GM18868 (cell line): ENCODE measurements around the gene CHI3L2.
"Not testable (repeated sequence)": the region's sequence is repeated elsewhere in the genome, so short reads cannot be mapped to it uniquely, and the experiment has no call there.

Experiments
- ATAC-seq: cut with Tn5 transposase; IDR thresholded peaks from one replicate; pipeline ENCODE4 v1.9.1; 2021; ENCODE audit warnings: mild to moderate bottlenecking, moderate library complexity; ENCODE audit not compliant: unreplicated experiment

CHI3L2 gene

GRCh38 chr1:111201275-111202090 lies 26.0 kb upstream of the CHI3L2 start:
- no peak for ATAC-seq

GRCh38 chr1:111202366-111202706 lies 25.2 kb upstream of the CHI3L2 start:
- no peak for ATAC-seq

GRCh38 chr1:111202707-111203623 lies 24.5 kb upstream of the CHI3L2 start:
- ATAC-seq = no peak

GRCh38 chr1:111203681-111204200 lies 23.8 kb upstream of the CHI3L2 start:
- ATAC-seq = peak; percentile 54

- peak; percentile 72 for ATAC-seq
These were observed 23.1 kb upstream of the CHI3L2 start for GRCh38 chr1:111204201-111204982.

GRCh38 chr1:111204983-111205713 lies 22.4 kb upstream of the CHI3L2 start:
- ATAC-seq = no peak

GRCh38 chr1:111205714-111206050 lies 21.8 kb upstream of the CHI3L2 start:
- no peak for ATAC-seq

GRCh38 chr1:111208921-111209320 lies 18.6 kb upstream of the CHI3L2 start:
- ATAC-seq = no peak

- ATAC-seq = no peak
These were observed 17.9 kb upstream of the CHI3L2 start for GRCh38 chr1:111209622-111210021.

GRCh38 chr1:111211921-111212320 lies 15.6 kb upstream of the CHI3L2 start:
- no peak for ATAC-seq

GRCh38 chr1:111212634-111213335 lies 14.7 kb upstream of the CHI3L2 start:
- no peak for ATAC-seq

GRCh38 chr1:111213412-111213811 lies 14.1 kb upstream of the CHI3L2 start:
- ATAC-seq = no peak

GRCh38 chr1:111214074-111214801 lies 13.3 kb upstream of the CHI3L2 start:
- no peak for ATAC-seq

GRCh38 chr1:111214884-111215283 lies 12.6 kb upstream of the CHI3L2 start:
- no peak for ATAC-seq

GRCh38 chr1:111215285-111215684 lies 12.2 kb upstream of the CHI3L2 start:
- not testable (repeated sequence) for ATAC-seq

- no peak for ATAC-seq
These were observed 10.8 kb upstream of the CHI3L2 start for GRCh38 chr1:111216751-111217150.

GRCh38 chr1:111217183-111217910 lies 10.2 kb upstream of the CHI3L2 start:
- no peak for ATAC-seq
